ENCODE data around the gene ERCC1. TPM values are rescaled to one million over a fixed set of nuclear protein-coding genes. Genes with fewer than 3 reads are reported as not detected.
A peak's percentile ranks its signal among the peaks of the same experiment; 100 is the strongest.
"Not testable (repeated sequence)": the region's sequence is repeated elsewhere in the genome, so short reads cannot be mapped to it uniquely, and the experiment has no call there.

Gene ERCC1
- total RNA-seq, 1 donor from 2014 or later, result 48.5 TPM

DNA sequence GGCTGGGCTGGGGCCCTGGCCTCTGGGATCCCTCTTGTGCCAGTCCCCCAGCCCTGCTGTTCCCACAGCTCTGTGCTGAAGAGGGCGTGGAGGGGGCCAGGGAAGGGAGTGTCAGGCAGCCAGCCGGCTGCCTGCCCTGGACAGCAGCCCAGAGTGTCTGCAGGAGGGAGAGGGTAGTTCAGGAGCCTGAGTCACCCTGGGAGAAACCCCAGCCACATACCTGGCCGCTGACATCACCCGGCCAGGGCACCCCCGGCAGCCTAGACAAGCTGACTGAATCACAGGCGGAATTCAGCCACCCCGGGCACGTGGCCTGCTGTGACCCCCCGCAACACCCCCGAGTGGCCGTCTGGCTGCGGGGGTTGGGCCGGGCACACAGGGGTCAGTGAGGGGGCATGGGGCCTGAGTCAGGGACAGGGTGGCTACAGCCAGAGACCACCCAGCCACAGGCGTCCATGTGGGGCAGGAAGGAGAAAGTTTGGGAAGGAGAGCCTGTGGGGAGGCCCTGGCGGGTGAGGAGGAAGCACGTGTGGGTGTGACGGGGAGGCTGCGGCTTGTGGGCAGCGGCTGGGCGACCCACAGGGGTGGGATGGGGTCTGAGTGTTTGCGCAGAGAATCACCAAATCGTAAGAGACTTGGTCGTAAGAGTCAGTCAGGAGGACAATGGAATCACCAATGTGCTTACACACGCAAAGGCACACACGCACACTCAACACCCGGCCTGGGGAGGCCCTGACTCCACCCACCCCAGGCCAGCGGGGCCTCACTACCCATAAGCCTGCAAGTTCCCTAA lies 32.2 kb upstream of the ERCC1 start:
- ATAC-seq, result peak; percentile 93

DNA sequence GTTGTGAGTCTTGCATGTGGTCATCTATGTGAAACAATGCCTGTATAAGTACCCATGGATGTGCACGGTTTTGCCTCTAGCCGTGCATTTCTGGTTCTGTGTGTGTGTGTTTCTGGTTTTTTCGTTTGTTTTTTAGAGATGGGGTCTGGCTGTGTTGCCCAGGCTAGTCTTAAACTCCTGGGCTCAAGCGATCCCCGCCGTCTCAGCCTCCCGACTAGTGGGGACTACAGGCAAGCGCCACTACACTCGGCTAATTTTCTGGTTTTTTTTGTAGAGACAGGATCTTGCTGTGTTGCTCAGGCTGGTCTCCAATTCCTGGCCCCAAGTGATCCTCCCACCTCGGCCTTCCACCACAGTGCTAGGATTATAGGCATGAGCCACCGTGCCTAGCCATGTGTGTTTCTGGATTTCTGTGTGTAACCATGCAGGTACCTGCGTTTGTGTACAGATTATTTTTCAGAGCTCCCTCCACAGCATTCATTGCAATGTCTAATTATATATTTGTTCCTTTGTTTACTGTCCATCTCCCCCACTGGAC lies 28.2 kb upstream of the ERCC1 start:
- ATAC-seq, result no peak

DNA sequence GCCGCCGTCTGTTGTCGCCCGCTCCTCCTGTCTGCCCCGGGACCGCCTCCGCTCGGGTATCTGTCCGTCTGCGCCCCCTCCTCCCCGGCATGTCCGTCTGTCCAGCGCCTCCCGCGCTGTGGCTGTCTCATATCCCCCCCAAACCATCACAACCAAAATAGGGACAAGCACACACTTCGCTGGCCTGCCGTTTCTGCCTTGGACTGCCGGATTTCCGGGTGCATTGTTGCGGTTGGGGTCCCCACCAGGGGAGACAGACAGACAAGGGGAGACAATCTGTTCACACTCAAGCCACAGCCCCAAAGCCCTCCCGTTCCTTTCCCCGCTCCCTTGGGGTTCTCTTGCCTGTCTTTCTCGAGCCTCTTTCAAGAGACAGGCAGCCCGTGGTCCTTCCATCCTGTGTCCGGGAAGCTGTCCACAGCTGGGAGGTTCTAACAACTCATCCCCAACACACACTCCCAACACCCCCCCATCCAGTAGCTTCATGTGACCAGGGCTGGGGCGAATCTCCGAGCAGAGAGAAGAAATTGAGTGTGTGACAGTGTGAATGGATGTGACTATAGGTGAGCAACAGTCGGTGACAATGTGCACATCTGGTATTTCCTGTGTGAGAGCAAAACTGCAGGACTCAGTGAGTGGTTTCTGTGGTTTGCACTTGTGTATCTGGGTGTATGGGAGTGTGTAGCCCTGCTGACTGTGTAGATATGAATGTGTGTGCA lies 27.6 kb upstream of the ERCC1 start:
- peak; percentile 13 for ATAC-seq

DNA sequence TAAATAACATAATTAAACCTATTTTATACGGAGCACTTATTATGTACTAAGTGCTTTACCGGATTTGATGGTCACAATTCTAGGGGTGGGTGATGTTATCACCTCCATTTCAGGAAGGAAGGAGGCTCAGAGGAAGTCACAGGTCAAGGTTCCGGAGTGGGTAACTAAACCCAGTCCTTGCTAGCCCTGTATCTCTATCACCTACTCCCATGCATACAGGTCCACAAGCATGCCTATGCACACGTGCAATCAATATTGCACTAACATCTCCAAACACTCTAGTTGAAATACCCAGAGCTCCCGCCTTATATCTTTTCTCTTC lies 26.3 kb upstream of the ERCC1 start:
- no peak for ATAC-seq

DNA sequence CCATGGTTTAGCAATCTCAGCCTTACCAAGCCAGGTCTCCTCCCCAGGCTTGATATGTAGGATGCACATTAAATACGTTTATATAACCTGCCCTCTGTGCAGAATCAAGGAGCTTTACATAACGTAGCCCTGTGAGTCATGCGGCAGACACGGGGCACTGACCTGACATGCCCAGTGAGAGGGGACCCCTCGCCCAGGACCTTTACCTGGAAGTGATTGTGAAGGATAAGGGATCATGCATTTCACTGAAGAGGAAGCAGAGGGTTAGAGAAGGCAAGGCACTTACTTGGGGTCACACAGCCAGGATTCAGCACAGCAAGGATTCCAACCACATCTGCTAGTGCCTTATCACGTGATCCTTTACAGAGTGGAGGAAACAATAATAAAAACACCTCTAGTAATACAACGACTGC lies 25.2 kb upstream of the ERCC1 start:
- peak; percentile 48 for ATAC-seq

DNA sequence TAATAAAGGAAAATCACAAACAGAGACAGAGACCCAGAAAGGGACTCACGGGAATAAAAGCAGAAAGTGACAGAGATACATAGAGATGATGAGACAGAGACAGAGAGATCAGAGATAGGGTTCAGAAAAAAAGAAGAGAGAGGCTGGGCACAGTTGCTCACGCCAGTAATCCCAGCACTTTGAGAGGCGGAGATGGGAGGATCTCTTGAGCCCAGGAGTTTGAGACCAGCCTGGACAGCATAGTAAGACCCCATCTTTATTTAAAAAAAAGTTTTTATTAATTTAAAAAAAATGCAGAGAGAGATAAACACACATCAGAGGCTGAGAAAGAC lies 24.7 kb upstream of the ERCC1 start:
- ATAC-seq, result no peak

DNA sequence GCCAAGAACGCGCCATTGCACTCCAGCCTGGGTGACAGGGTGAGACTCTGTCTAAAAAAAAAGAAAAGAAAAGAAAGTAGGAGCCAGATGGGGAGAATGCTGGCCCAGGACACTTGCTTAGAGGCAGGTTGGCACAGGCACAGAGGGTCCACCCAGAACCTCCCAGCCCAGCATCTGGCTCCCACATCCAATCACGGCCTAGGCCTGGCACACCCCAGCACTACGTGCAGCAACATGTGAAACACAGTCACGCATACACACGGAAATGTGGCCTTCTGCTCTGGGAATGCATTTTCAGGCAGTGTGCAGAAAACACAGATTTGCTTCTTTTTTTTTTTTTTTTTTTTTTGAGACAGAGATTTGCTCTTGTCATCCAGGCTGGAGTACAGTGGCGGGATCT lies 23.2 kb upstream of the ERCC1 start:
- peak; percentile 66 for ATAC-seq

DNA sequence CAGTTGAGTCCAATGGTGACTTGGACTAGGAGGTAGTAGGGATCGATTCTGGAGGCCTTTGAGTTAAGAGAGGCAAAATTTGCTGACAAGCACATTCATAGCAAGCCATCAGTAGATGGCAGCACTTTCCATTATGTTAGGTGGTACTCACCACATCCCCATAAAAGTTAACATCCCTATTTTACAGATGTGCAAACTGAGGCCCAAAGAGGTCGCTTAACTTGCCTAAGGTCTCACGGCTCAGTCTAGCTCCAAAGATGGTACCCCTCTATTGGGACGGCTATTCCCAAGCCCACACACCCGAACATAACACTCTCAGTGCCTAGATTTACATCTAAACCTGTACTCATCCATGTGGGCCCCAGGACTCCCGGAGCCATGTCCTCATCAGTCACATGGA lies 22.6 kb upstream of the ERCC1 start:
- ATAC-seq, result no peak

DNA sequence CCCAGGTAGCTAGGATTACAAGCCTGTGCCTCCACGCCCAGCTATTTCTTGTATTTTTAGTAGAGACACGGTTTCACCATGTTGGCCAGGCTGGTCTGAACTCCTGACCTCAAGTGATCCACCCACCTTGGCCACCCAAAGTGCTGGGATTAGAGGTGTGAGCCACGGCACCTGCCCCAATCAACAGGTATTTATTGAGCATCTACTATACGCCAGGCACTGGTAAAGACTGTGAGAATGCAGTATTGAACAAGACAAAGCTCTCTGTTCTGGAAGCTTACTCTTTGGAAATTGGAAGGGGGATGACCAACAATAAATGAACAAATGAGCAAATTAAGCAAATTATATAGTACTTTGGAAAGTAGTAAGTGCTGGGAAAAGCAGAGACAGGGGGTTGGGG lies 21.4 kb upstream of the ERCC1 start:
- ATAC-seq, result no peak

DNA sequence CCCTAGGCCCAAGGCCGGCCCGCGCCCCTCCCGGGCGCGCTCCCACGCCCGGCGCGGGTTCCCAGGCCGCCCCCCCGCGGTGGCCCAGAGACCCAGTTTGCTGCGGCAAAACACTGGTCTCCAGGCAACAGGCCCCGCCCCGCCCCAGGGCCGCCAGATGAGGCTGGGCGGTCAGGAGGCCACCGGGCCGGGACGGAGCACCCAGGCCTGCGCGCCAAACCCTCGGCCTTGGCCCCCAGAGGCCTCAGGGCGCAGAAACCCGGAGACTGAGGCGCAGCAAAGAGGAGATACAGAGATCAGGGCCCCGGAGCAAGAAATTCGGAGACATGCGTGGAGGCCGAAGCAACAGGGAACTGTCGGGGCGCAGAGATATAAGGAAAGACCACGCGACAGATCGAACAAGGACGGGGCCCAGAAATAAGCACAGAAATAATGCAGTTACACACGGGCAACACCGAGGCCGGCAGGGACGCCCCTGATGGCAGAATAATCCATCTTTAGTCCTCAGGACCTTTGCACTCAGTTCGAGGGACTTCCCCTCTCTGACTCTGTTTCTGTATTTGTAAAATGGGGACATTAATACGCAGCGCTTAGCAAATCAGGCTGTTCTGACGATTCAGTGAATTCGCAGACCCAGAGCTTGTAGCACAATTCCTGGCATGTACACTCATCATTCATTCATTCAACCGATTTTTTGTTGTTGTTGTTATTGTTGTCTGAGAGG lies 20.8 kb upstream of the ERCC1 start:
- ATAC-seq, result peak; percentile 25

DNA sequence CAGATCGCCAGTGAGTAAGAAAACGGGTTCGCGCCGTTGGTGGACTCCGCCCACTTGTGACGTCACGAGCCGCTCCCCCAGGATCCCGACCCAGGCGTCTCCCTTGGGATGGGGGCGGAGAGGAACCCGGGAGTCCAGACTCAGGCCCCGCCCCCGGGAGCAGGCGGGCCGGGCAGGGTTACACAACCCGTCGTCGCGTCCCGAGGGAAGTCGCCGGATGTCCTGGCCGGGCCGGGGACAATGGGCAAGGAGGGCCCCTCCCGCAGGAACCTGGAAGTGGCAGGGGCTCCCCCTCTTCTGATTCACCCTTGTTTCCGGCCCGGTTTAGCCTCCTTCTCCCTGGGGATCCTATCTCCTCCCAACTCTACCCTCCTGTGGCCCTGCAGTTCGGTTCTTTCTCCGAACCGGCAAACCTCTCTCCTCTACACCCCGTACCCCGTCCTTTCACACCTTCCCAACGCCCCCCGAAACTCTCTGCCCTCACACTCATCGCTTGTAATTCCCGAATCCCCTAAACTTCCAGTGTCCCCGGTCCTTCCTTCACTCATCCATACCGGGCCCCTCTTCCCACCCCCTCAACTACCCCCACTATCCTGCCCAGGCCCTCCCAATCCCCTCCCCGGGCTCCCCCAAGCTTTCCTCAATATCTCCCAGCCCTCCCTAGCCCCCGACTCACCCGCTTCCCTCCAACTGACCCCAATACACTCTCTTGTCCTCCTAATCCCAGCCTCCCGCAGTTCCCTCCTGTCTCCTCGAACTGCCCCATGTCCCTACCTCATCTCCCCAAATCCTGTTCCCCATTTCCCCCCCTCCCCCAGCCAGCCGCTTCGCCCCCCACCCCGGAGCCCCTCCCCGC lies 20.0 kb upstream of the ERCC1 start:
- peak; percentile 78 for ATAC-seq

DNA sequence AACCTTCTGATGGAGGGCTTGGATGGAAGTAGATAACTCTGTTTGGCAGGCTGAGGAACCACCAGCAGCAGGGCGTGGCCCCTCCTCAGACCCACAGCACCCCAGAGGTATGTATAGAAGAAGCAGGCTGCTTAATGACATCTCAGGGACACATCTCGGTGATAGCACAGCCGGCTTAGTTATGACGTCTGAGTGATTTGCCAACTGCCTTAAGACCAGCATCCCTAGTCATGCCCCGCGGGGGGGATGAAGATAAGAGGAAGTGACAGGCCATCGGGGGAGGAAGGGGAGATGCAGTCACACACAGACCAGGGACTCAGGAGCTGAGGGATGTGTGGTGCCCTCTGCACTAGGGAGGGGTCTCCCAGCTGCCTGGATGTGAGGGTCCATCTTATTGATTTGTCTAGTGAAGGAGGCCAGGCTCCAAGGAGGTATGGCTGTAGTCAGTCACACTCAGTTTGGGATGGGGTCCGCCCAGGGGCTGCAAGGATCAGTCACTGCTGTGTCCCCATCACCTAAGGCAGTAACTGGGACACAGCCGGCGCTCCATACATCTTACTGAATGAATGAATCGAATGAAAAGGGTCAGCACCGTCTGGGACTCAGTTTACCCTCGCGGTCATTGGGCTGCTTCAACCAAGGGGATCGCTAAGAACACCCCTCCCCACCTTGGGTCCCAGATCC lies 19.2 kb upstream of the ERCC1 start:
- no peak for ATAC-seq

DNA sequence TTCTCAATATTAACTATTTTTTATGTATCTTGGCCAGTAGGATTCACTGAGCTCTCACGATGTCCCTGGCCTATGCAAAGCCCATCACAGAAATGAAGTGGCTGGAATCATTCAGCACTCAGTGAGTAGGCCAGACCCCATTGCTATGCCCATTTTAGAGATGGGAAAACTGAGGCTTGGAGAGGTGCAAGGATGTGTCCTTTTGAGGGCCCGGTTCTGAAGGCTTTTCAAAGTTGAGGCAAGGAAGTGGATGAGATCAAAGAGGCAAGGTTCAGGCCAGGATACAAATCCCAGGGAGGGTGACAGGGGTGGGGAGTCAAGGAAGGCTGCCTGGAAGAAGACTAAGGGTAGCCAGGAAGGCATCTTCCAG lies 18.7 kb upstream of the ERCC1 start:
- no peak for ATAC-seq

DNA sequence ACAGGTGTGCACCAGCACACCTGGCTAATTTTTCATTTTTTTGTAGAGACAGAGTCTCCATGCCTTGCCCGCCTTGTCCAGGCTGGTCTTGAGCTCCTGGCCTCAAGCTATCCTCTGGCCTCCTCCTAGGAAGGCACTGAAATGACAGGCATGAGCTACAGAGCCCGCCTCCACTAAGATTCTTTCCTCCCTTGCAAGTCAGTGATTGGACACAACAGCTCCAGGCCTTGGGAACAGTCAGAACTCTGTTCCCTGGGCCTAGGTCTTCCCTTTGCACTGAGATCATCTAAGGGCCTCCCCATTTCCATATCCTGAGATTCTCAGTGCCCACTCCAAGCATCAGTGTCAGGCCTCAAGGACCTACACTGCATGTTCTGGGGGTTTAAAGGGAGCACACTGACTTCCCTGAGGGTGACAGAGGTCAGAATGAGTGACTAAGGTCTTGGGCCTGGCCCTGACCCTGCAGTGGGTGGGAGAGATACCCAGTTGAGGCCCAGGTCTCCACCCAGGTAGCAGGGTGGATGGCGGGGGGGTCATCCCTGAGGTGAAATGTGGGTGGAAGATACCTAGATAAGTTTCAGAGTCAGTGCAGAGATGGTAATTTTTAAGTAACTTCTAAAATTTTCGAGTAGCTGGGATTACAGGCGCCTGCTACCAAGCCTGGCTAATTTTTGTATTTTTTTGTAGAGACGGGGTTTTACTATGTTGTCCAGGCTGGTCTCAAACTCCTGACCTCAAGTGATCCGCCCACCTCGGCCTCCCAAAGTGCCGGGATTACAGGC lies 17.3 kb upstream of the ERCC1 start:
- ATAC-seq, result no peak

DNA sequence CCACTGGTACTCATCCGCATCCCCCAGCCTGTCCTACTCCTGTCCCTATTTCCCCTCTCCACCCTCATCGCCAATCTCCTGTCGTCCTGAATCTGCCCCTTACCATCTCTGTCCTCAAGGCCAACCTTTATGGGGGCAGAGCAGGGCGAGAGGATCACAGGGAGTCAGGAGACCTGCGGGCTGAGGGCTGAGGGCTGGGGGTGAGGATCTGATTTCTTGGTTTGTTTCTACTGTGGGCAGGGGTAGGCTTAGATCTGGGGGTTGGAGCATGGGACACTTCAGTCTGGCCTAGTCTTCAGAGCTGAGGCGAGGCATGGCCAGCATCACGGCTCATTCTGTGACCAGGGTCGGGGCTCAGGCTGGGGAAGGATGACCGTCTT lies 16.5 kb upstream of the ERCC1 start:
- no peak for ATAC-seq

DNA sequence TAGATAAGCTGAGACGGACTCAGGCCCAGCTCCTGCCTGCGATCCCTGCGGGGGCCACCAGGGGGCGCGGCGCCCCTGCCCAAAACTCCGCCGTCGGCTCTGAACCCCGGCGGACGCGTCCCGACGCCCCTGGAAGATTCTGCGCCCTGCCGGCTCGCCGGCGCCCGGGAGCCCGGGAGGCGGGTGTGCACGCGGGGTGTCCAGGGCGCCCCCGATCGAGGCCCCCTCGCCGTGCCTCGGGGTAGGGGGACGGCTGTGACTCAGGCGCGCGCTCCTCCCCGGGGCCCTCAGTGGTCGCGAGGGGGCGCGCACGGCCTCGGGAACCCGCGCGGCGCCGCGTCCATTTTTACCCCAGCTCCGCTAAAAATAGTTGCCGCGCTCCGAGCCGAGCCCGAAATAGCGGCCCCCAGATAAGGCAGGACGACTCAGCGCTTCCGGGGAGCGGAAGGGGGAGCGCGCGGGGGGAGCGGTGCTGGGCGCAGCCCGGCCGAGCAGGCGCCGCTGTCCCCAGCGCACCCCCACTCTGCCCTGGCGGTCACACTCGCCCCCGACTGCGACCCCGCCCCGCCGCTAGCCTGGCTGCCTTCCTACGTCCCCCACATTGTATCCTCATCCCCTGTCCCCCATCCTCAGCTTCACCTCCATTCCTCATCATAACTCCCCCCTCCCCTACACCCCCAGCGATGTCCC lies 16.0 kb upstream of the ERCC1 start:
- ATAC-seq, result peak; percentile 50

DNA sequence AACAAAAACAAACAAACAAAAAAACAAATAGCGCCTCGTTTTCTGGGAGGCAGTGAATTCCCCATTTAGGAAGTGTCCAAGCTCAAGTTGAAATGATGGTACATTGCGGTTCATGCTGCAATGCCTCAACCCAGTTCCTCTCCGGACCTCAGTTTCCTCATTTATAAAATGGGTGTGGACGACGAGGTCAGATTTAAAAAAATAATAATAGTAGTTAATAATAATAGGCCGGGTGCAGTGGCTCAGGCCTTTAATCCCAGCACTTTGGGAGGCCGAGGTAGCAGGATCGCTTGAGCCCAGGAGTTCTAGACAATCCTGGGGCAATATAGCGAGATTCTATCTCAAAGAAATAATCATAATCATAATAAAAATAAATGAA lies 15.5 kb upstream of the ERCC1 start:
- no peak for ATAC-seq

DNA sequence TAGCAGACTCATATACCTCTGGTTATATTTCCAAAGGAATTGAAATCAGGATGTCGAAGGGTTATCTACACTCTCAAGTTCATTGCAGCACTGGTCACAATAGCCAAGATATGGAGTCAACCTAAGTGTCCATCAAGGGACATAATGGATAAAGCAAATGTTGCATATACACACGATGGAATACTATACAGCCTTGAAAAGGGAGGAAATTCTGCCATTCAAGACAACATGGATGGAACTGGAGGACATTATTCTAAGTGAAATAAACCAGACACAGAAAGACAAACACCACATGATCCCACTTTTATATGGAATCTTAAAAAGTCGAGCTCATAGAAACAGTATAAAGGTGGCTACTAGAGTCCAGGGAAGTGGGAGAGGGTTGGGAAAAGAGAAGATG lies 13.6 kb upstream of the ERCC1 start:
- ATAC-seq, result no peak

DNA sequence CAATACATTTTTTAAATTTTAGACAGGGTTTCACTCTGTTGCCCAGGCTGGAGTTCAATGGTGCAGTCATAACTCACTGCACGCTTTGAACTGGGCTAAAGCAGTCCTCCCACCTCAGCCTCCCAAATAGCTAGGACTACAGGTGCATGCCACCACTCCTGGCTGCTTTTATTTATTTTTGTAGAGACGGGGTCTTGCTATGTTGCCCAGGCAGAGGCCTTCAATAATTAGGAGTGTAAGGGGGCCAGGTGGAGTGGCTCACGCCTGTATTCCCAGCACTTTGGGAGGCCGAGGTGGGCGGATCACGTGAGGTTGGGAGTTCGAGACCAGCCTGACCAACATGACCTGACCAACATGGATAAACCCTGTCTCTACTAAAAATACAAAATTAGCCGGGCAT lies 8.8 kb upstream of the ERCC1 start:
- not testable (repeated sequence) for ATAC-seq

DNA sequence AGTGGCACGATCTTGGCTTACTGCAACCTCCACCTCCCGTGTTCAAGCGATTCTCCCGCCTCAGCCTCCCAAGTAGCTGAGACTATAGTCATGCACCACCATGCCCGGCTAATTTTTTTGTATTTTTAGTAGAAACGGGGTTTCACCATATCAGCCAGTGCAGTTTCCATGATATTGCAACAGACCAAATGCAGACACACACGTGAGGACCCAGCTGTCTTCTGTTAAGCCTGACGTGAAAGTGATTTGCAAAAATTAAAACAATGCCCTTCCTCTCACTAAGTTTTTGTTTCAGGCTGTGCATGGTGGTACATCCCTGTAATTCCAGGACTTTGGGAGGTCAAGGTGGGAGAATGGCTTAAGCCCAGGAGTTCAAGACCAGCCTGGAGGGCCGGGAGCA lies 7.3 kb upstream of the ERCC1 start:
- not testable (repeated sequence) for ATAC-seq

DNA sequence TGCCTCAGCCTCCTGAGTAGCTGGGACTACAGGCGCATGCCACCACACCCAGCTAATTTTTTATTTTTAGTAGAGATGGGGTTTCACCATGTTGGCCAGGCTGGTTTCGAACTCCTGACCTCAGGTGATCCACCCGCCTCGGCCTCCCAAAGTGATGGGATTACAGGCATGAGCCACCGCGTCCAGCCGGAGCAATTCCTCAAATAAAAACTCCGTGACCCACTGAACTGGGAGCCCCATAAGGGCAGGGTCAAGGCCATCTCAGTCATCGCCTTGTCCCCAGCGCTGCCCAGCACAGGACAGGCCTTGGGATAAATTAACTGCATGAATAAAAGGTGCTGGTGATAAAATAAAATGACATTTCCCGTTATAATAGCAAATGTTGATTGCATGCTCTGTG lies 6.2 kb upstream of the ERCC1 start:
- ATAC-seq, result not testable (repeated sequence)
